Esophagus squamous epithelium (tissue), 4 donors: Measurements from ENCODE around the gene PLD4.

Source experiments
- CTCF ChIP-seq, 6 experiments: fragments of 450-650 bp in 4 of 6; fragments of 200-600 bp in 2 of 6; sonication (generic) in 2 of 6; IDR thresholded peaks; one replicate each; pipeline ENCODE4 v1.5.1; 2016 to 2019; ENCODE audit warnings: antibody characterized with exemption in 6 of 6, mild to moderate bottlenecking in 4 of 6, moderate library complexity in 4 of 6
- POLR2A ChIP-seq, 4 donors: fragments of 450-650 bp; IDR thresholded peaks; one replicate each; pipeline ENCODE4 v1.6.1; 2017; ENCODE audit warnings: antibody characterized with exemption in 4 of 4, mild to moderate bottlenecking in 4 of 4, moderate library complexity in 3 of 4

- TF ChIP-seq CTCF (IDR thresholded peaks at IDR 0.05) (no peak), POLR2A (IDR thresholded peaks at IDR 0.05) (no peak)
Observed at GRCh38 chr14:104886690-104887622, 37.7 kb upstream of the PLD4 start.
